ENCODE data around the gene EFCAB11.

DNA sequence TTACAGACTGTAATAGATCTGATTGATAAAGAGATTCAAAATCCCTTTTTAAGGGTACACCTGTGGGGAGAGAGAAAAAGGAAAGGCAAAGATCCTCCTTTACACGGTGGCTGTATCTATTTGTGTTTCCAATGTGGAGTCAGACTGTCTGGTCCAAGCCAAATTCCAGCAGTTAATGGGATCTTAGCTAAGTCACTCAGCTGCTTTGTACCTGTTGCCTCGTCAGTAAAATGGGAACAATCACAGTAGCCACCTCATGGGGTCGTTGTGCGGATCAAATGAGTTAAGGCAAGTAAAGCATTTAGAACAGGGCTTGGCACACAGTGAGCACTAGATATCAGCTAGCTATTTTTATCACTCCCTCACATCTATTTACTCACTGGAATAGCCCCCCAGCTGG is 46.9 kb downstream of the EFCAB11 start:
- TF ChIP-seq CTCF (IDR thresholded peaks at IDR 0.05; ENCODE audit: insufficient read depth, low read depth, low read length) = no peak
- no peak for TF ChIP-seq EZH2 (IDR thresholded peaks at IDR 0.05; ENCODE audit: insufficient read depth, low read length)
